ENCODE data around the gene CACNA2D3. TPM values are rescaled to one million over a fixed set of nuclear protein-coding genes. Genes with fewer than 3 reads are reported as not detected.
"Not testable (repeated sequence)": the region's sequence is repeated elsewhere in the genome, so short reads cannot be mapped to it uniquely, and the experiment has no call there.

CACNA2D3 gene
- total RNA-seq, 1 donor from 2014 or later = 35.5 TPM

DNA sequence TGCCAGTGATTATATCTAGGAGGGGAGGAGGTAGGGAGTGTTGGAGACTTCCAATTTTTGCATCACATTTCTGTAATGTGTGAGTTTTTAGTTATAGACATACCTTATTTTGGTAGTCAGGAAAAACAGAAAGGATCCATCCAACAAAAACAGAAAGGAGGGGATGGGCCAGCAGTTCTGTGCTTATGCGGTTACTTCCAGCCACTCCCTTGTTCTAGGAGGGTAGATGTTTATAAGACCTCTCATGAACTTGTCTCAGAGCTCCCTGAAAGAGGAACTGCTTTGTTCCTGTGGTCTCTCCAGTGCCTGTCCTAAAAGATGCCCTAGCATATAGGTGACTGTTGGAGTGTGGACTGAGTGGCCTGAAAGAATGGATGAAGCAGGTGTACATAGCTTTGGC, 323.3 kb downstream of the CACNA2D3 start:
- ATAC-seq (ENCODE audit: poor library complexity) (no peak), DNase-seq (no peak)
- intact Hi-C loops (cut with DNase I) = loop anchor here (10.0 kb wide), 2 partner anchors 59 to 399 kb away; no protein-coding TSS in a partner anchor

DNA sequence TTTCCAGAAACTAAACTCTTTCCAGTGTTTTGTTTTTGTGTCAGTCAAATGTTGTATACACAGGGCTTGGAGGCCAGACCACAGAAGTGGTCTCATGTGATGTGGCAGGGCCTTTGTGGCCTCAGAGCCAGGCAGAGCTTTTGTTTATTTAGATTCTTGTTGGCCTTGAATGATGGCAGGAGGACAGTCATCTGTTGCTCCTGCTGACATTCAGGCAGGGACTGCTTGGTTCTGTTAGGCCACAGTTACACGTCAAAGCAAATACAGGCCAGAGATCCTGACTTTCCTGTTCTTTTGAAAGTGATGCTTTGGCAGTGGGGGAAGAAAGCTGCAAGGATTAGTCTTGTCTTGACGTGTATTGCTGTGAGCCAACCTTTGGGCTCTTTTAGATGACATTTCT, 325.1 kb downstream of the CACNA2D3 start:
- intact Hi-C loops (cut with DNase I) = loop anchor here (10.0 kb wide), 2 partner anchors 57 to 397 kb away; no protein-coding TSS in a partner anchor
- no peak for ATAC-seq (ENCODE audit: poor library complexity)
- DNase-seq = no peak

DNA sequence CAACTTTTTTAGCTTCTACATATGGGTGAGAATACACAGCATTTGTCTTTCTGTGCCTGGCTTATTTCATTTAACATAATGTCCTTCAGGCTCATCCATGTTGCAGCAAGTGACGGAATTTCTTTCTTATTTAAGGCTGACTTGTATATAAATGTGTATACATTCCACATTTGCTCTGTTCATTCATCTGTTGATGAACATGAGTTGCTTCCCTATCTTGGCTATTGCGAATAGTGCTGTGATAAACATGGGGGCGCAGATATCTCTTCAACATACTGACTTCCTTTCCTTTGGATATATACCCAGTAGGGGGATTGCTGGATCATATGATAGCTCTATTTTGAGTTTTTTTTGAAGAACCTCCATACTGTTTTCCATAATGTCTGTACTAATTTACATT, 332.5 kb downstream of the CACNA2D3 start:
- ATAC-seq (ENCODE audit: poor library complexity) (no peak), DNase-seq (no peak)
- intact Hi-C loops (cut with DNase I) = no loop called here

DNA sequence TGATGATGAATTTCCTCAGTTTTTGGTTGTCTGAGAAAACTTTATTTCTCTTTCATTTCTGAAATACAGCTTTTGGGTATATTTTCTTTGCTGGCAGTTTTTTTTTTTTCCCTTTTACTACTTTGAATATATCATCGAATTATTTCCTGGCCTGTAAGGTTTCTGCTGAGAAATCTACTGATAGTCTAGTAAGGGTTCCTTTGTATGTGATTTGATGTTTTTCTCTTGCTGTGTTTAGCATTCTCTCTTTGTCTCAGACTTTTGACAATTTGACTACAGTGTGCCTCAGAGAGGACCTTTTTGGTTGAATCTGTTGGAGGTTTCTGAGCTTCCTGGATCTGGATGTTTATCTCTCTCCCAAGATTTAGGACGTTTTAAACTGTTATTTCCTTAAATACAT, 336.0 kb downstream of the CACNA2D3 start:
- intact Hi-C loops (cut with DNase I) = no loop called here
- no peak for DNase-seq
- no peak for ATAC-seq (ENCODE audit: poor library complexity)

DNA sequence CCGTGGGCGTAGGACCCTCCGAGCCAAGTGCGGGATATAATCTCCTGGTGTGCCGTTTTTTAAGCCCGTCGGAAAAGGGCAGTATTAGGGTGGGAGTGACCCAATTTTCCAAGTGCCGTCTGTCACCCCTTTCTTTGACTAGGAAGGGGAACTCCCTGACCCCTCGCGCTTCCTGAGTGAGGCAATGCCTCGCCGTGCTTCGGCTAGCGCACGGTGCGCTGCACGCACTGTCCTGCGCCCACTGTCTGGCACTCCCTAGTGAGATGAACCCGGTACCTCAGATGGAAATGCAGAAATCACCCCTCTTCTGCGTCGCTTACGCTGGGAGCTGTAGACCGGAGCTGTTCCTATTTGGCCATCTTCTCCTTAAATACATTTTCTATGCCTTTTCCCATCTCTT, 342.2 kb downstream of the CACNA2D3 start:
- intact Hi-C loops (cut with DNase I); DNase-seq; ATAC-seq (ENCODE audit: poor library complexity): not testable (repeated sequence)

DNA sequence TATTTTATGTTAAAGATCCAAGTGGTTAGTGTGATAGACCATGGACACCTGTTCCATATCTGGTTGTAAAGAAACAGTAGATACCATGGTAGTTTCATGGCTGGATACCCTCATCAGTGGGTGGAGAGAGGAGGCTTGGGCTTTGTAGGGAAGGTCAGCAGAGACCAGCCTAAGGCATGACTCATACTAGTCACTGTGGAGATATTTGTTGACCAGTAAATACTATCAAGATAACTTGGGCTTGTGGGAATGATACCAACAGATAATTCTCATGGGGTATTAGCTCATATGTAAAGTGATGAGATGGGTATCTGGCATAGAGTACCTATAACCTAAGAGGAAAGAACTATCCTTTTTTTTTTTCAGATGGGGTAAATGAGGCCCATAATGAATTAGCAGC, 354.5 kb downstream of the CACNA2D3 start:
- intact Hi-C loops (cut with DNase I) = no loop called here
- ATAC-seq (ENCODE audit: poor library complexity) (no peak), DNase-seq (no peak)

DNA sequence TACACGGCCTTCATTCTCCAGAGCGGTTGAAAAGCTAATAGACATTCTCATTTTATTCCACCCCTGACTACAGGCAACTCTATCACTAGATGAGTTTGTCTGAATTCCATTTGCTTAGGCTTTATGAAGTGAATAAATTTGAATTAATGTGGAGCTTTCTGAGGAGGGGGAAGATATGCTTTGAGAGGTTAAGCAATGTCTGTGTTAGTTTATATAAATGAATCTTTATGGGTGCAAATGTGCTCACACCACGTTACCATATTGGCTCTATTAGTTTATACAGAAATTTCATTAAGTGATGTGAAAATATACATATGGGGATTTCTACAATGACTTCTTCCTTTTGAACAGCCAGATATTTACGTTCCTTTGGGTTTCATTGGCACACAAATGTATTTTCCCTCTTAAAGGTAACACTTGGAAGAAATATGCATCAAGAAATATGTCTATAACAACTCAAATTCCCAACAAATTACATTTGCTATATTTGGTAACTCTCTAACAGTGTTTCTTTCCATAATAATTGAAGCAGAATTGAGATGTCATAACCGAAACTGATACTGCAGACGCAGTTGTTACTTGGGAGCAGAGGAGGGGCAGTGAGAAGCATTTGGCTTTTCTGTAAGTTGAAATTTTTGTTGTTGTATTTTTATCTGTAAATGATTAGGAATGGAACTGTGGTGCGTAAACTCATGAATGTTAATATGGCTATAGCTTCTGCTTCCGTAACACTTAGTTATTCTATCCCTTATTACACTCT, 359.4 kb downstream of the CACNA2D3 start:
- ATAC-seq (ENCODE audit: poor library complexity) = no peak
- DNase-seq = no peak
- intact Hi-C loops (cut with DNase I) = no loop called here

DNA sequence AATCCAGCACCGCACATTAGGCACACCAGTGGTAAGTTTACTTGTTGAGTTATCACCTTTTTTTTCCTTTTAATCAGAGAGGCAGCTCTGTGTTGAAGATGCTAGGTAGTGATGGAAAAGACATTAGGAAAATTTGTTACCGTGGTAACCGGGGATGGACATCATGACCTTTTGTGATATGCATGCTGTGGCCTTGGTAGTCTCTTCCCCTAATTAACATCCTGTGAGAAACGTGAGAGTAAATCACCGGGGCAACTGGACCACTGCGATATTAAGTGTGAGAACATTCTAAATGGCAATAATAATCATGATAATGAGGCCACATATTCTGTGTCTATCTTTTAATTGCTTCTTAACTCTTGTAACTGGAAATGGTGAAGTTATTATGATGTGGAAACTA, 362.0 kb downstream of the CACNA2D3 start:
- ATAC-seq (ENCODE audit: poor library complexity) (no peak), DNase-seq (no peak)
- intact Hi-C loops (cut with DNase I) = no loop called here

DNA sequence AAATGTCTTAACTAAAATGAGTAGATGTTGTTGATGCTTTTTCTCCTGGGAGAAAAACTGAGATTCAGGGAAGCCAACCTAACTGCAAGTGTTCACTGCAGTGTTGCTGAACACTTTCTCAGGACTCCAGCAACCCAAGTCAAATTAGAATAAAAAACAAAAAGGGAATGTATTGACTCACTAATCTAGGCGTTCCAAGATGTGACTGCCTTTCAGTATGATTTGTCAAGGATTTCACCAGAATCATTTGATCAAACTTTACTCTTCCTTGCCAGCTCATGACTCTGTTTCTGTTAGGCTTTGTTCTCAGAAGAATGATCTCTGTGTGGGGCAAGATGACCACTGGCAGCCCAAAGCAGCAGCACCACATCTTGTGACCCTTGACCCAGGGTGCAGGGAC, 364.0 kb downstream of the CACNA2D3 start:
- DNase-seq = no peak
- intact Hi-C loops (cut with DNase I) = no loop called here
- no peak for ATAC-seq (ENCODE audit: poor library complexity)

DNA sequence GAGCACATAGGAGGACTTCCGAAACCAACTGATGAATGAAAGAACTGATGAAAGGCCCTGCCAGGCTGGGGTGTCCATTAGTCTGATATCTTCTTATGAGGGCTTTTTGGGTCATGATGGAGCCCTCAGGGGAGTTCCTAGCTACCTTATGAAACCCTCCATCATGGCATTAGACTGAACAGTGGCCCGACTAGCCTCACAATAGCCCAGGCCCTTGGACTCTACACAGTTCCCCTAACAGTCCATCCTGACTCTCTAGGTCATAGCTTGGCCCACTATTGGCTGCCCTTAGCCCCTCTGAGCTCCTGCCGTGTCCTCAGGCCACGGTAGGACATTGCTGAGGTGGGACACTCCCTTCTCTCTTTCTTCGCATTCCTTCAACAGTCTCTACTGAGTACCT, 365.9 kb downstream of the CACNA2D3 start:
- DNase-seq = no peak
- intact Hi-C loops (cut with DNase I) = no loop called here
- no peak for ATAC-seq (ENCODE audit: poor library complexity)

DNA sequence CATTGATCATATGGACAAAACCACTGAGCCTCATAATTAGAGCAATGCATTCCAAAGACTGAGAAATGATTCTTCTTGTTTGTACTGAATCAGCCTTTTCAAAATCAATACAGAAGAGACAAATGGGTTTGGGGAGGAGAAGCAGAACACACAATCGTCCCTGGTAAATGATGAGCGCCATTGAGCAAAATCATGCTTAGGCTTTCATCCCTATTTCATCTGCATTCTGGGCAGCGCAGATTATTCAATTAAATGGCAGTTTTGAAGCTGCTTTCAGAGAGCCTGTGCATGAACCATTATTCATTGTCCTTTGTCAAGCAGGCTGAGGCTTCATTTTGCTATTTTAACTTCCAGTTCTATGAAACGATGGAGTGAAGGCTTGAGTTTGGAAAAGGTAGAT, 371.9 kb downstream of the CACNA2D3 start:
- DNase-seq (no peak), ATAC-seq (ENCODE audit: poor library complexity) (no peak)
- intact Hi-C loops (cut with DNase I) = no loop called here

DNA sequence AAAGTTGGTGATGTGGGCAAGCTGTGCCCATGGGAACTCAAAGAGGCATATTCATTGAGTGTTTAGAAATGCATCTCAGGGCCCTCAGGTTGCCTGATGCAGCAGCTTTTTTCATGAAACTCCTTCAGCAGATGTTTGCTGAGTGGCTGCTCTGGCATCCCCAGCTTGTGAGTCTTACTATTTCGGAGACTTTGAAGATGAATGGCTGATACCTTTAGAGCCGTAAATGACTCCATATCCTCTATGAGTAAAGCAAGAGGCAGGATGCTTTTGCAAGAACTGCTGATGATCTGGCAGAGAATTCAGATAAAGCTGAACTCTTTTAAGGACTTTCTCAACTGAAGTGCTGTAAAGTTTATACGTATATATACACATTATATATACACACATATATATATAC, 384.3 kb downstream of the CACNA2D3 start:
- ATAC-seq (ENCODE audit: poor library complexity) (no peak), DNase-seq (no peak)
- intact Hi-C loops (cut with DNase I) = loop anchor here (10.0 kb wide), 1 partner anchor 62 kb away; no protein-coding TSS in a partner anchor

DNA sequence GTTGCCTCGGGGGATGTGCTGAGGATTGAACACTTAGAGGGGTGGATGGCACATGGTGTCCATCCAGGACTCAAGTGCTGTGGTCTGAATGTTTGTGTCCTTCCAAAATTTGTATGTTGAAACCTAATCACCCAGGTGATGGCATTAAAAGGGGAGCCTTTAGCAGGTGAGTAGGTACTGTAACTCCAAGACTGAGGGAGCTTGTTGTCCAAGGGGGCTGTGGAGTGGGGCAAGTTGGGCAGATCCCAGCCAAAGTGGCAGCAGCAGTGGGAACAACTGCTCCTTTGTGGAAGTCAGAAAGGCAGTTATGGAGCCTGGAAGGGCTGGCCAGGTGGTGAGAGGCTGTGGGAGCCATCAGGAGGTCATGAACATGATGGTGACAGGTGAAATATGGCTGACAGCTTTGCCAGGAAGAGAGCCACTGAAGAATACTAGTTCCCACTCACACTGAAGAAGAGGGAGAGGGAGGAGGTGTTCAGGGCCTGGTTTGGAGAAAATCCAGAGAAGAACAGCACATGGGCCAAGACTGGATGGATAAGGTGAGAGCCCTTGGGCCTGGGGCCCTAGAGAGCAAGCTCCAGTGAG, 385.6 kb downstream of the CACNA2D3 start:
- DNase-seq = no peak
- no peak for ATAC-seq (ENCODE audit: poor library complexity)
- intact Hi-C loops (cut with DNase I) = loop anchor here (10.0 kb wide), 1 partner anchor 63 kb away; no protein-coding TSS in a partner anchor

DNA sequence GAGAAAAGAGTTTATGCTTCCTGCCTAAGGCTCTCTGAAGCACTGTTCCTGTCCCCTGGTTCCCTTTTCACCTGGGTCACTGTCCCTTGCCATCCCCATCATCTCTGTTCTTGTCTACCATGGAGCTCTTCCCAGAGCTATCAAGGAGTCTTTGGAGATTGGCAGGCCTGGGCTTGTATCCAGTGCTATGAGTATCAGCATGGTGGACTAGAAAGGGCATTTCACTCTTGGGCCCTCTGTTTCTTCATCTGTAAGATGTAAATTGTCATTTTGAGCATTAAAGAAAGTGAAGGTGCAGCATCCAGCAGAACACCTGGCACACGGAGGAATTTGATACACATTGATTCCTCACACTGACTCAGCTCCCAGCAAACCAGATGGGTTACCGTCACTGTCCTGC, 388.2 kb downstream of the CACNA2D3 start:
- DNase-seq (no peak), ATAC-seq (ENCODE audit: poor library complexity) (no peak)
- intact Hi-C loops (cut with DNase I) = no loop called here

DNA sequence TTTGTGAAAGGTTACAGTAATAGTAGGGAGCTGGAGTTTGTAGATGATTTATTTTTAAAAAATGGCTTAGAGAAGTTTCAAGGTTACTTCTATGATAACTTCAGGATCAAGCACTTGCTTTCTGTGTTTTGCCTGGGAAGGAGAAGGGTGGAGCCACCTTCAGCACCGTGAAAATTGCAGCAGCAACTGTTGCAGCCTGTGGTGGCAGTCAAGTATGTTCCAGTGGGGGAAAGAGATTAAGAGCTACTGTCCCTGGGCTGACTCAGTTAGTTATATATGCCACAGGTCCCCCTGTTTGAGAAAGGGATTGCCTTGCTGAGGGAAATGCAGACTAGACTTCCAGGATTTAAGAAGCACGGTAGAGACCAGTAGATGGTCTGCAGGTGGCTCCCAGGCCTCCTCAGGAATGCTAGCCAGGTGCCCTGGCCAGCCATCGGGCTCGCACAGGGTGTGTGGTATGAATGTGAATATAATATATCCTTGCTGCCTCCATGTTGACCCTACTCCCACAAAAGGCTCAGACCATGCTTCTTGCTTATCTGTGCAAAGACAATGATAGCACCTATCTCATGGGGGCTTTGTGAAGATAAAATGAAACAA, 389.5 kb downstream of the CACNA2D3 start:
- intact Hi-C loops (cut with DNase I) = no loop called here
- DNase-seq = no peak
- ATAC-seq (ENCODE audit: poor library complexity) = no peak

DNA sequence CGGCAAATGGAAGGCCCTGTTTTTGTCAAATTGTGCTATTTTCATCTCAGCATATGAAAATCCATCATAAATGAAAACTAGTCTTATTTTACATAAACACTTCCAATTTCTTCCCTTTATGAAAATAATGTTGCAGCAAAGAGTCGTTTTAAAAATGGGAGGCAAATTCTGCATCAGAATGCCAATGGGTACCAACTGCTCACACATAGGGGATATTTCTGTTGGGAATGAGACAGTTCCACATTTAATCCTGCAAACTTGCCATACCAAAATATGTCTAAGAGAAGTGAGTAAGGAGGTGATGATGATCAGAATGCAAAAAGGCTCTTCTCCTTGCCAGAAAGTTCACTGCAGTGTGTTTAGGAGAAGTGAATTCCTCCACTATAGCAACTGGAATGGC, 391.7 kb downstream of the CACNA2D3 start:
- ATAC-seq (ENCODE audit: poor library complexity) = no peak
- DNase-seq = no peak
- intact Hi-C loops (cut with DNase I) = no loop called here

DNA sequence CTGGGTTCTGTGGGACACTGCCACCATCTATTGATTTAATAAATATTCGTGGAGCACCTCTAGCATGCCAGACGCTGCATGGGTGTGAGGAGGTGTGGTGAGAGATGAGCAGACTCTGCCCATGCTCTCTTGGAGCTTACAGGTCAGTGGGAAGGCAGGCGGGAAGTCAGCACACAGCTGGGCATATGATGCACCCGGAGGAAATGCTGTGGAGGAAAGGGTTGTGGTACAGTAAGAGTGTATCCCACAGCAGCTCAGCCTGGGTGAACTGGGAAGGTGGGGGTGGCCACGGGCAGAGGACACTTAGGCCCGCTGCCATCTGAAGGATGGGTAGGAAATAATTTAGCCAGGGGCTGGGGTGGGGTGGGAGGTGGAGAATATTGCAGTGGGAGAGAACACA, 392.1 kb downstream of the CACNA2D3 start:
- intact Hi-C loops (cut with DNase I) = no loop called here
- no peak for ATAC-seq (ENCODE audit: poor library complexity)
- no peak for DNase-seq

DNA sequence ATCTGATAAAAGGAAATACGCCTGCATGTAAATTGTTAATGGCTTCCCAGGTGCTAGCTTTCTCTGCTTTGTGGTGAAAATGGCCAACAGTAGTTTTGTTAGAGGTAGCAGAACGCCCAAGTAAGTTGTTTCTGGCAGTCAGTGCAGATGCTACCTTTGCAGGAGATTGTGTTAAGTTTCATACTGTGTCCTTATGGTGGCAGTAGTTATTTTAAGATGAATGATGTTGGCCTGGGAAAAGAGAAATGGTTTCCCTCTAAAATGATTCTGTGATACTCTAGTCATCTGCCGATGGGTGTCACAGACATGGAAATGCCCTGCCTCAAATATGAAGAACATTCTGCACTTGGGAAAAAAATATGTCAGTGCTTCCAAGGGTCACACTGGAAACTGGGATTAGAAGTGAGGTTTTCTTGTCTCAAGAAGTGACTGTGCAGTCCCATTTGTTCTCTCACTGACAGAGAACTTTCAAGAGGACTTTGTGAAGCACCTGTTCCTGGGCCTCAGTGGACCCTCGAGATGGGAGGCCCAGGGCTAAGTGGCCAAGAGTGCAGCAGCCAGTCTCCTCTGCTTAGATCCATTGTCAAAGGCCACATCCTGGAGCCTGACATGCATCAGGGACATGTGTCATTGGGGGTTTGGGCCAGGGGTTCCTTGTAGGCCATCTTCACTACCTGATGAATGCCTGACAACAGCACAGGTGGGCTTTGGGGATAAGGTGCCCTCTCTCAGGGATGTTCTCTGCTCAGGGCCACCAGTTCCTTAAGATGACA, 393.3 kb downstream of the CACNA2D3 start:
- intact Hi-C loops (cut with DNase I) = no loop called here
- ATAC-seq (ENCODE audit: poor library complexity) = no peak

DNA sequence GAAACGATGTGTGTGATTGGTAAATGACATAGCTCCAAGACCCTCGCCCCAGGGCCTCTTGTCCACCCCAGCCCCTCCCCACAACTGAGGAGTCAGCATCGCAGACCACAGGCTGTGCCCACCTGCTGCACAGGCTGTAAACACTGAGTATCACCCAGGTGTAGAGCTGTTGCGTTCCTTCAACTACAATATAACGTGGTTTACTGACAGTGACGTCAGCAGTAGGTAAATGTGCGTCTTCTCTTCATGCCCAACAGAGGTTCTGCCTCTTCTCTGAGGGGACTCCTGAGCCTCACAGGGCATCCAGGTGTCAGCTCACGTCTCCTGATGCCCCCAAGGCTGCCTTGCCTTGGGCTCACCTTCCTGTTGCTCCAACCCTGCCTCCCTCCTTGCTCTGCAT, 395.1 kb downstream of the CACNA2D3 start:
- DNase-seq (no peak), ATAC-seq (ENCODE audit: poor library complexity) (no peak)
- intact Hi-C loops (cut with DNase I) = no loop called here

More for the DNA sequence above, 393.3 kb downstream of the CACNA2D3 start:
- DNase-seq = no peak
